Hematopoietic multipotent progenitor cell treated with erythropoietin and hydrocortisone succinate and interleukin-3 and kit ligand, for 4 days (in vitro differentiated cells): ENCODE measurements around the gene PKDREJ.
A peak's percentile ranks its signal among the peaks of the same experiment; 100 is the strongest.

Experiments used
- DNase-seq: peaks from one replicate; pipeline ENCODE4 v3.0.0-alpha.2; 2015

The PKDREJ gene

DNA sequence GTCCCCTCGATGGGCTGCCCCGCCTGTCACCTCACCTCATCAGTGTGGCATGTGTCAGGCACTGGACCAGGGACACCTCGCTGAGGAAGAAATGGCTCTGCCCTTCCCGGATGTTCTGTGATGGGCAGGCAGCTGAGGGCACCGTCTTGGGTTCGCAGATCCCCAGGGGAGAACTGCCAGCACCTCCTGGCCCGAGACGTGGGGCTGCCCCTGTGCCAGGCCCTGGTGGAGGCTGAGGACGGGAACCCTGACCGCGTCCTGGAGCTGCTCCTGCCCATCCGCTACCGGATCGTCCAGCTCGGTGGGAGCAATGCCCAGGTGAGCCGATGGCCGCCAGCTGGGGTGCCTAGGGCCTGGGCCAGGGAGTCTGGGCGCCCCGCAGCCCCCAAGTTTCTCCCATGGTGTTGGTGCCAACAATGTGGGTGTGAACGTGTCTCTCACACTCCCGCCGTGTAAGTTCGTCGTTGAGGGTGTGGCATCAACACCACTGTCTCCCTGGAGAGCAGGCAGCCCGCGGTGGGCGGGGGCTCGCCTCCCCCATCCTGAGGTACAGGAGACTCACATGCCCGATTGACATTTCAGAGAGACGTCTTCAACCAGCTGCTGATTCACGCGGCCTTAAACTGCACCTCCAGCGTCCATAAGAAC lies 26.2 kb upstream of the PKDREJ start:
- no peak for DNase-seq

DNA sequence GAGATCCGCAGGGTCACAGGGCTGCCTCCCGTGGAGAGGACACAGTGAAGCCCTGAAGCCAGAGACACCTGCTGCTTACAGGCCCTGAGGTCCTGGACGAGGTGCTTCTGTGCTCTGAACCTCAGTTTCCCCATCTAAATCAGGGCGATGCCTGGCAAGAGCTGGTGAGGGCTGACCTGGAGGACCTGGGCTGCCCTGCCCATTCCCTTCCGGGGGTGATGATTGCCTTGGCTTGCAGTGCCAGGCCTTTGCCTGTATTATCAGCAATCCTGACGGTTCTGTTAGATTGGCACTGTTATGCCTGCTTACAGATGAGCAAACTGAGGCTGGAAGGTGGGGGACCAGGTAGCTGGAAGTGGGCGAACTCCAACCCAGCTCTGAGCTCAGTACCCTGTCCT lies 25.7 kb upstream of the PKDREJ start:
- DNase-seq = no peak

- DNase-seq = peak; percentile 90
Observed at GRCh38 chr22:46287873-46288751, 25.0 kb upstream of the PKDREJ start.

GRCh38 chr22:46286941-46287872 lies 24.1 kb upstream of the PKDREJ start:
- DNase-seq = no peak

DNA sequence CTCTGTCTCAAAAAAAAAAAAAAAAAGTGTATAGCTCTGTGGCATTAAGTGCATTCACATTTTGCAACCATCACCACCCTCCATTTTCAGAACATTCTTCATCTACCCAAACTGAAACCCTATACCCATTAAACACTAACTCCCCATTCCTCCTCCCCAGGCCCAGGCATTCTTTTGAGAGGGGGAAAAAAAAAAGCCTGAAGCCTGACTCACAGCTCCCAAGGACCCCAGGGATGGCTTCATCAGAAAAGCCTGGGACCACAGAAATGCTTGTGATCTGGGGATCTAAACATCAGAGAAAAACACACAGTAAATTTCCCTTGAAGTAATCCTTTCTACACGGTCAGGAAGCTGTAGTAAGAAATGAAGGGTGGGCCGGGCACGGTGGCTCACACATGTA lies 22.9 kb upstream of the PKDREJ start:
- DNase-seq = no peak

- DNase-seq = no peak
Observed at GRCh38 chr22:46281866-46282678, 18.9 kb upstream of the PKDREJ start.

- no peak for DNase-seq
Observed at GRCh38 chr22:46280999-46281623, 18.0 kb upstream of the PKDREJ start.

DNA sequence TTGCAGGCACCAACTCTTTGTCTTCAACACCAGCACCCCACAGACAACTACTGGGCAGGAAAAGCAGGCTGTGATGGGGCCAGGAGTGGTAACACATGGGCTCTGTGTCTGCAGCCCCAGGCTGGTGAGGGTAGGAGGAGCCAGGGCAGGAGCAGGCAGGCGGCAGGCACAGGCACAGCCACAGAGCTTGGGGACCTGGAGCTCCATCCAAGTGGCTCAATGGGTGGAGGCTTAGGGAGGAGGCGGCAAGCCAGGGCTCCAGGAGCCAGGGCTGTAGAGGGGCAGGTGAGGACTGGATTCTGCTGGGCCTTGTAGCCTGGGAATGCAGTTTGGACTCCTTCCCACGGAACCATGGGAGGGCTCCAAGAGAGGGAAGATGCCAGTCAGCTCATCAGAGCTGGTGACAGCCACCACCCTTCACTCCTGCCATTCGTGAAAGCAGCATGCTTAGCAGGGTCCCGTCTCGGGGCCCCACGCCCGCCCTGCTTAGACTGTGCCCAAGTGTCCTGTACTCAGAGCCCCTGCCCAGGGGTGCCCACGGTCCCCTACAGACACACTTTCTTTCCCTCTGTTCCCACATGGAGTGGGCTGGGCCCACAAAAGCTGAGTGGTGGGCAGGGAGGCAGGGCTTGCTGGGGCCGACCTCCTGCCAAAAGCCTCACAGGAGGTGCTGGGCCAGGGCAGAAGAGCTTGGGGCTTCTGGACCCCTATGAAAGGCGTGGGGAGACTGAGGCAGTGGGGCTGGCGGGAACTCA lies 17.1 kb upstream of the PKDREJ start:
- no peak for DNase-seq

- DNase-seq = no peak
Observed at GRCh38 chr22:46278656-46279645, 15.8 kb upstream of the PKDREJ start.

- no peak for DNase-seq
Observed at GRCh38 chr22:46276563-46276962, 13.4 kb upstream of the PKDREJ start.

- no peak for DNase-seq
Observed at GRCh38 chr22:46275455-46276122, 12.4 kb upstream of the PKDREJ start.

GRCh38 chr22:46274381-46274780 lies 11.2 kb upstream of the PKDREJ start:
- no peak for DNase-seq

DNA sequence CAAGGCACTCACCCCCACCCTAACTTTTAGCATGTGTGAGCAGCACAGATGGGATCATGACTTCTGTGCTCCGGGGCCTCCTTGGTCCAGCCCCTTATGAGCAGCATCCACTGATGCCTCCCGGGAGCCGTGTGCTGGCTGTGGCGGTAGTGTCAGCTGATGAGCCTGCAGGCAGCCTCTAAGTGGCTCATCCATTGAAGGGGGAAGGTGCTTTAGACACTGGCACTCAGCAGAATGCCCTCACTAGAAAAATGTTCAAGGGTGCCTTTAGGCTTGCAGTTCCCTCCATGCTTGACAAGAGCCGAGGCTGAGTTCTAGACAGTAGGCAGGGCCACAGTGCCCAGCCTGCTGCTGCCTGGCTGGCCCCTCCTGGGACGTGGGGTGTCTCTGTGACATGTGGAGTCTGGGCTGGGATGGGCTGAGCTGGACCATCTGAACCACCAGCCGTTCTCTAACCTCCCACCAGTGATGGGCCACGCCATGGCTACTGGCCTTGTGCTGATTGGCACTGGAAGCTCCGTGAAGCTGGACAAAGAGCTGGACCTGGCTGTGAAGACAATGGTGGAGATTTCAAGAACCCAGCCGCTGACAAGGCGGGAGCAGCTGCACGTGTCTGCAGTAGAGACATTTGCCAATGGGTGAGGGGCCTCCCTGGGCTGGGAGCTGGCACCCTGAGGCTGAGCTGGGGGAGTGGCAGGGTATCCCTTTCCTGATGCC lies 10.4 kb upstream of the PKDREJ start:
- no peak for DNase-seq

DNA sequence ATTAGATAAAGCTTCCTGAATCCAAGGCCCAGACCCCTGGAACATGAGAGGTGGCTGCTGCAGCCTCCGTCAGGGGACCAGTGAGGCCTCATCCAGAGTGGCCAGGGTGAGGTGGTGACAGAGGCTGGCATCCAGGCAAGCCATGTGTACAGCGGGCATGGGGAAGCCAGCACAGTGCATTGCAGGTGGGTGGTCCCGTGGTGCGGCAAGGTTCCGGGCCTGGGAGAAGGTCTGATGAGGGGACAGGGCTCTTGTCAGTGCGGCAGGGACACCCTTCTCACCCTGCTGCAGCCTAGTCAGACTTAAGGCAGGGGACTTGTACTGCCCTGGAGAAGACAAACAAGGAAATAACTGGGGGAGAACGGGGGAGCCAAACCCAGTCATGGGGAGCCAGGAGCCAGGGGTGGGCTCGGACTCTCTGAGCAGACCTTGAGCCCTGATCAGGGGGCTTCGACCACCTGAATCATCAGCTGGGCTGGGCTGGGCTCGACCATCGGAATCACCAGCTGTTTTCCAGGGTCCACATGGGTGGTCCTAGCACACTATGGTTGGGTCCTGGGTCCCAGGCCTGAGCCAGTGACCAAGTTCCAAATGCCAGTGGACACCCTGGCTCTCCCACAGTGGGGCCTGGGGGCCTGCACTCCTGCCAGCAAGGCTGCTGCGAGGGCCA lies 9.8 kb upstream of the PKDREJ start:
- DNase-seq = no peak

GRCh38 chr22:46272196-46272595 lies 9.1 kb upstream of the PKDREJ start:
- no peak for DNase-seq

- DNase-seq = no peak
Observed at GRCh38 chr22:46269564-46269963, 6.4 kb upstream of the PKDREJ start.

DNA sequence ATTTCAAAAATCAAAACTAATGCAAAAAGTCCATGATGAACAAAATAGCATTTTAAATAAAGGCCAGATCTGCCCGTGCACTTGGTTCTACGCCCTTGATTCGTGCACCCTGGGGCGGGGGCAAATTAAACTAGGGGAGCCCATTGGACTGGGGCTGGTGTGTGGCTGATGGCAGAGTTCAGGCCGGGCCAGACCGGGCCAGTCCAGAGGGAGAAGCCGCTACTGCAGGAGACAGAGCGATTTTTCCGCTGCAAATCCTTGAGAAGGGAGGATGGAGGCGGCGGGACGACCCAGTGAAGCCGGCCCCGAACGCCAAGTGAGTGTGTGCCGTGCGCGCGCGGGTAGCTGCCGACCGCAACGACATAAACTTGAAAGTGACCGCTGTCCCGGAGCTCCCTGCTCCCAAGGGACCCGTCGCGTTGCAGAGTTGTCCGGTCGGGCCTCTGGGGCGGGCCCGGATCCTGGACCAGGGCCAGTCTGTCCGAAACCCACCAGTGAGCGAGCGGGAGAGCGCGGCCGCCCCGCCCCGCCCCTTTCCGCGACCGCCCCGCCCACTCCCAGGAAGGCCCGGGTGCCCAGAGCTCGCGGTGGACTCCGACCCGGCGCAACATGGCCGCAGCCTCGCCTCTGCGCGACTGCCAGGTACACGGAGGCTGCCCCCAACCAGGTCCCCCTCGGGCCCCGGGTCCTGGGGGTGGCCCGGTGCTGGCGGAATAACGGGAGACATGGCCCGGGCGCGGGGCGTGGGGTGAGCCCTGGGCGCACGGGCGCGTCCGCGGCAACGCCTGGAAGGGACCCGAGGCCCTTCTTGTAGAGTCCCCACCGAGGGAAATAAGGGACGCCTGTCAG lies 4.5 kb upstream of the PKDREJ start, which contains the start of gene TTC38:
Gene TTC38, plus strand, starts transcription at position 578 of the 849 bp plus-strand sequence. Its CDS starts 32 bp downstream, at position 610.
- DNase-seq = peak; percentile 82
